ENCODE results near the gene DCLK2. TPM values are rescaled to one million over a fixed set of nuclear protein-coding genes. Genes with fewer than 3 reads are reported as not detected.

The DCLK2 gene
- polyA plus RNA-seq, 1 donor from 2014 or later, result 134 TPM

- Histone ChIP-seq H2AFZ (ENCODE audit: low read depth, low read length) (no peak overlapping the region), H3K4me3 (ENCODE audit: low read length) (no peak overlapping the region), H3F3A (ENCODE audit: insufficient read depth, low read length, poor library complexity, severe bottlenecking) (no peaks in the 10 kb centered on the region), H3K27ac (ENCODE audit: low read length) (no peak overlapping the region), H3K9me2 (ENCODE audit: insufficient read depth, low read length) (no peaks in the 10 kb centered on the region), H3K9ac (ENCODE audit: low read length) (no peak overlapping the region), H3K79me2 (replicated peaks; ENCODE audit: insufficient read depth, low read length) (peaks cover 49% of the 10 kb centered on the region), H3K27me3 (ENCODE audit: insufficient read depth, low read depth, low read length) (no peaks in the 10 kb centered on the region), H3K4me2 (ENCODE audit: low read length) (no peak overlapping the region), H4K20me1 (ENCODE audit: insufficient read depth) (no peaks in the 10 kb centered on the region), H3K9me3 (ENCODE audit: low read length) (peaks cover 11% of the 10 kb centered on the region), H3K36me3 (ENCODE audit: insufficient read depth, low read length) (peaks cover 5% of the 10 kb centered on the region)
- no peak for TF ChIP-seq CTCF (IDR thresholded peaks at IDR 0.05; ENCODE audit: poor library complexity, severe bottlenecking)
- TF ChIP-seq MXI1 (conservative IDR thresholded peaks at IDR 0.05; ENCODE audit: poor library complexity, severe bottlenecking), result no peak
- no peak for TF ChIP-seq TAF1 (IDR thresholded peaks at IDR 0.05; ENCODE audit: low read depth)
- TF ChIP-seq EP300 (conservative IDR thresholded peaks at IDR 0.05; ENCODE audit: poor library complexity, severe bottlenecking), result no peak
- TF ChIP-seq EZH2 (IDR thresholded peaks at IDR 0.05; ENCODE audit: borderline replicate concordance, insufficient read depth, low read length, poor library complexity, severe bottlenecking), result no peak
- TF ChIP-seq, protein P1, sequence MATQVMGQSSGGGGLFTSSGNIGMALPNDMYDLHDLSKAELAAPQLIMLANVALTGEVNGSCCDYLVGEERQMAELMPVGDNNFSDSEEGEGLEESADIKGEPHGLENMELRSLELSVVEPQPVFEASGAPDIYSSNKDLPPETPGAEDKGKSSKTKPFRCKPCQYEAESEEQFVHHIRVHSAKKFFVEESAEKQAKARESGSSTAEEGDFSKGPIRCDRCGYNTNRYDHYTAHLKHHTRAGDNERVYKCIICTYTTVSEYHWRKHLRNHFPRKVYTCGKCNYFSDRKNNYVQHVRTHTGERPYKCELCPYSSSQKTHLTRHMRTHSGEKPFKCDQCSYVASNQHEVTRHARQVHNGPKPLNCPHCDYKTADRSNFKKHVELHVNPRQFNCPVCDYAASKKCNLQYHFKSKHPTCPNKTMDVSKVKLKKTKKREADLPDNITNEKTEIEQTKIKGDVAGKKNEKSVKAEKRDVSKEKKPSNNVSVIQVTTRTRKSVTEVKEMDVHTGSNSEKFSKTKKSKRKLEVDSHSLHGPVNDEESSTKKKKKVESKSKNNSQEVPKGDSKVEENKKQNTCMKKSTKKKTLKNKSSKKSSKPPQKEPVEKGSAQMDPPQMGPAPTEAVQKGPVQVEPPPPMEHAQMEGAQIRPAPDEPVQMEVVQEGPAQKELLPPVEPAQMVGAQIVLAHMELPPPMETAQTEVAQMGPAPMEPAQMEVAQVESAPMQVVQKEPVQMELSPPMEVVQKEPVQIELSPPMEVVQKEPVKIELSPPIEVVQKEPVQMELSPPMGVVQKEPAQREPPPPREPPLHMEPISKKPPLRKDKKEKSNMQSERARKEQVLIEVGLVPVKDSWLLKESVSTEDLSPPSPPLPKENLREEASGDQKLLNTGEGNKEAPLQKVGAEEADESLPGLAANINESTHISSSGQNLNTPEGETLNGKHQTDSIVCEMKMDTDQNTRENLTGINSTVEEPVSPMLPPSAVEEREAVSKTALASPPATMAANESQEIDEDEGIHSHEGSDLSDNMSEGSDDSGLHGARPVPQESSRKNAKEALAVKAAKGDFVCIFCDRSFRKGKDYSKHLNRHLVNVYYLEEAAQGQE (IDR thresholded peaks at IDR 0.05; ENCODE audit: borderline replicate concordance), result no peak
- no peak for TF ChIP-seq SMC3 (conservative IDR thresholded peaks at IDR 0.05; ENCODE audit: poor library complexity)
- no peak for TF ChIP-seq POLR2AphosphoS5 (IDR thresholded peaks at IDR 0.05)
- no peak for TF ChIP-seq RAD21 (conservative IDR thresholded peaks at IDR 0.05)
Observed at GRCh38 chr4:150126201-150126863, 48.1 kb downstream of the DCLK2 start.

GRCh38 chr4:150126864-150127203, 48.6 kb downstream of the DCLK2 start:
- Histone ChIP-seq H3K4me2 (ENCODE audit: low read length) (no peak overlapping the region), H2AFZ (ENCODE audit: low read depth, low read length) (no peak overlapping the region)

More at GRCh38 chr4:150126864-150127203, 48.6 kb downstream of the DCLK2 start:
- H3K27ac ChIP-seq (ENCODE audit: low read length), result no peak overlapping the region
- no peak overlapping the region for H3K4me3 ChIP-seq (ENCODE audit: low read length)
- no peak overlapping the region for H3K9ac ChIP-seq (ENCODE audit: low read length)
- no peaks in the 10 kb centered on the region for H4K20me1 ChIP-seq (ENCODE audit: insufficient read depth)
- no peaks in the 10 kb centered on the region for H3K27me3 ChIP-seq (ENCODE audit: insufficient read depth, low read depth, low read length)
- H3K36me3 ChIP-seq (ENCODE audit: insufficient read depth, low read length), result peaks cover 5% of the 10 kb centered on the region
- no peaks in the 10 kb centered on the region for H3F3A ChIP-seq (ENCODE audit: insufficient read depth, low read length, poor library complexity, severe bottlenecking)
- H3K9me2 ChIP-seq (ENCODE audit: insufficient read depth, low read length), result no peaks in the 10 kb centered on the region
- H3K9me3 ChIP-seq (ENCODE audit: low read length), result peaks cover 8% of the 10 kb centered on the region
- TF ChIP-seq TAF1 (IDR thresholded peaks at IDR 0.05; ENCODE audit: low read depth) (no peak), SMC3 (conservative IDR thresholded peaks at IDR 0.05; ENCODE audit: poor library complexity) (no peak), CTCF (IDR thresholded peaks at IDR 0.05; ENCODE audit: poor library complexity, severe bottlenecking) (no peak), MXI1 (conservative IDR thresholded peaks at IDR 0.05; ENCODE audit: poor library complexity, severe bottlenecking) (no peak), POLR2AphosphoS5 (IDR thresholded peaks at IDR 0.05) (no peak), EZH2 (IDR thresholded peaks at IDR 0.05; ENCODE audit: borderline replicate concordance, insufficient read depth, low read length, poor library complexity, severe bottlenecking) (no peak), RAD21 (conservative IDR thresholded peaks at IDR 0.05) (no peak), EP300 (conservative IDR thresholded peaks at IDR 0.05; ENCODE audit: poor library complexity, severe bottlenecking) (no peak)
- TF ChIP-seq, protein P1 (IDR thresholded peaks at IDR 0.05; ENCODE audit: borderline replicate concordance), result no peak
- peaks cover 46% of the 10 kb centered on the region for H3K79me2 ChIP-seq (replicated peaks; ENCODE audit: insufficient read depth, low read length)
